Measurements from ENCODE around the gene SHOC2. TPM values are rescaled to one million over a fixed set of nuclear protein-coding genes. Genes with fewer than 3 reads are reported as not detected.
A peak's percentile ranks its signal among the peaks of the same experiment; 100 is the strongest.

Gene SHOC2
- total and polyA plus RNA-seq, 2 of the 13 experiments (the other 11 are each of a cell fraction or from before 2014, with no cell fraction given) = 8.6 to 25.5 TPM

GRCh38 chr10:110872145-110872983 is 47.0 kb upstream of the SHOC2 start (continued):
- no peak for TF ChIP-seq MTERF4 (CRISPR knock-in tag; IDR thresholded peaks at IDR 0.05)
- peak; percentile 70 for TF ChIP-seq ZNF772 (CRISPR knock-in tag; IDR thresholded peaks at IDR 0.05)
- peak; percentile 80; the same call in 1 of the 2 replicates for TF ChIP-seq ZNF704 (CRISPR knock-in tag; IDR thresholded peaks at IDR 0.05; ENCODE audit: borderline replicate concordance)
- TF ChIP-seq ZNF770 (CRISPR knock-in tag; IDR thresholded peaks at IDR 0.05) = 0 out of 2 replicates have a peak, but pooled peaks have one; percentile 10
- no peak for TF ChIP-seq ARID3A (IDR thresholded peaks at IDR 0.05; ENCODE audit: low read depth, low read length)
- TF ChIP-seq MBD4 (IDR thresholded peaks at IDR 0.05; ENCODE audit: borderline replicate concordance, low read length) = no peak
- no peak for TF ChIP-seq SP5 (CRISPR knock-in tag; IDR thresholded peaks at IDR 0.05; ENCODE audit: borderline replicate concordance, low read depth)
- peak; percentile 54; the same call in 1 of the 2 replicates for TF ChIP-seq PHF8 (CRISPR knock-in tag; IDR thresholded peaks at IDR 0.05)
- no peak for TF ChIP-seq TRAFD1 (CRISPR knock-in tag; IDR thresholded peaks at IDR 0.05; ENCODE audit: borderline replicate concordance)
- TF ChIP-seq ZKSCAN1 (IDR thresholded peaks at IDR 0.05; ENCODE audit: low read length) = no peak
- no peak for TF ChIP-seq ZFAT (CRISPR knock-in tag; conservative IDR thresholded peaks at IDR 0.05)
- TF ChIP-seq EED (CRISPR knock-in tag; IDR thresholded peaks at IDR 0.05) = no peak
- no peak for TF ChIP-seq NFE2L2 (IDR thresholded peaks at IDR 0.05; ENCODE audit: low read length)
- TF ChIP-seq TEAD2 (CRISPR knock-in tag; IDR thresholded peaks at IDR 0.05) = no peak
- TF ChIP-seq ZNF576 (CRISPR knock-in tag; IDR thresholded peaks at IDR 0.05) = 0 out of 2 replicates have a peak, but pooled peaks have one; percentile 20
- TF ChIP-seq SP140L (CRISPR knock-in tag; IDR thresholded peaks at IDR 0.05; ENCODE audit: borderline replicate concordance) = no peak
- no peak for TF ChIP-seq ZBTB20 (CRISPR knock-in tag; IDR thresholded peaks at IDR 0.05; ENCODE audit: borderline replicate concordance, low read depth)
- no peak for TF ChIP-seq PHB2 (IDR thresholded peaks at IDR 0.05; ENCODE audit: partially characterized antibody)
- 0 out of 2 replicates have a peak, but pooled peaks have one; percentile 35 for TF ChIP-seq RNF2 (conservative IDR thresholded peaks at IDR 0.05; ENCODE audit: low read depth)
- TF ChIP-seq POLR2AphosphoS2 (IDR thresholded peaks at IDR 0.05; ENCODE audit: low read depth, low read length) = no peak
- TF ChIP-seq PHF21A (CRISPR knock-in tag; IDR thresholded peaks at IDR 0.05) = peak; percentile 25; the same call in 1 of the 2 replicates
- TF ChIP-seq ZNF841 (CRISPR knock-in tag; IDR thresholded peaks at IDR 0.05; ENCODE audit: borderline replicate concordance) = no peak
